GM18499 (cell line): Measurements from ENCODE around the gene RUNDC3A.
"Not testable (repeated sequence)": the region's sequence is repeated elsewhere in the genome, so short reads cannot be mapped to it uniquely, and the experiment has no call there.

Source experiments
- ATAC-seq: cut with Tn5 transposase; IDR thresholded peaks from one replicate; pipeline ENCODE4 v1.9.1; 2021; ENCODE audit warnings: moderate number of reproducible peaks; ENCODE audit not compliant: insufficient read depth, unreplicated experiment

Gene RUNDC3A

GRCh38 chr17:44355642-44356099 lies 47.3 kb downstream of the RUNDC3A start:
- no peak for ATAC-seq

GRCh38 chr17:44356241-44356640 lies 47.8 kb downstream of the RUNDC3A start:
- ATAC-seq = no peak

- no peak for ATAC-seq
Measured at GRCh38 chr17:44358066-44358465, 49.7 kb downstream of the RUNDC3A start.

DNA sequence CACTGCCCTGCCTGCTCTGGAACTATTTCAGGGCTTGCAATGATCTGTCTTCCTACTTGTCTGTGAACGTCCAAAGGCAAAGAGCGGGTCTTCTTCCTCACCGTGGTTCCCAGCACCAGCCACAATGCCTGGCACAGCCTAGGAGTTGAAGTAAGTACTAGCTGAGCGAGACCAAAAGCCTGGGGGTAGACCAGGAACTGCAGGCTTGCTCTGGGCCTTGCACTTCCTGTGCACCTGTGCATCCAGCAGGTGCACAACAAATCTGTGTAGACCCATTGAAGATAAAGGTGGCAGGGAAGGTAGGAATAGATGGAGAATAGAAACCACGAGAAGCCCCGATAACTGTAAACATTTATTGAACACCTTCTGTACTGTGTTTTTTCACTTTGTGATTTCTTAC lies 50.6 kb downstream of the RUNDC3A start:
- no peak for ATAC-seq

DNA sequence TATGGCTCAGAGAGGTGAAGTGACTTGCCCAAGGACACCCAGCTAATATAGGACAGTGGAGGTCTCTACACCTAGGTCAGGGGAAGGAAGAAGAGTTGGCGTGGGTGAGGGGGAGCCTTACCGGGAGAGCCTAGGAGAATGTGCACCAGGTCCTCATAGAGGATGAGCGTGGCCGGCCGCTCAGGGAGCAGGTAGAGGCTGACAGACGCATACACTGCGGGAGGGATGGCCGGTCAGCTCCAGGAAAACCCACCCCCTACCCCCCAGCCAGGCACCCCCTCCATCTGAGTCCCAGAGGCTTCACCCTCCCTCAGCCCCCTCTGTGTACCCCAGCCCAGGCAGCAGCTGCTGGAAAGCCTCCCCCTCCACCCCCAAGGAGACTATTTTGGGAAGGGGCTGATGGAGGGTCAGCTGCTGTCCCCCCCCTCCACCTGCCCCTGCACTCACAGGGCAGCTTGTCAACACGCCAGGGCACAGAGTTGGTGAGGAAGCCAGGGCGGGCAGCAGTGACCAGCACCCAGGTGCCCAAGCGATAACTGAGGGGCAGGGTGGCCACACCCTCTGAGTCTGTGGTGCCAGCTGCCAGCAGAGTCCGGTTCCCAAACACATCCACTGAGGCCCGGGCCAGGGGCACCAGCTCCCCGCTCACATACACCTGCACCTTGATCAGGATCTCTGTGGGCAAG lies 51.2 kb downstream of the RUNDC3A start:
- no peak for ATAC-seq

- no peak for ATAC-seq
Measured at GRCh38 chr17:44360144-44360533, 51.7 kb downstream of the RUNDC3A start.

- no peak for ATAC-seq
Measured at GRCh38 chr17:44360826-44361225, 52.4 kb downstream of the RUNDC3A start.

DNA sequence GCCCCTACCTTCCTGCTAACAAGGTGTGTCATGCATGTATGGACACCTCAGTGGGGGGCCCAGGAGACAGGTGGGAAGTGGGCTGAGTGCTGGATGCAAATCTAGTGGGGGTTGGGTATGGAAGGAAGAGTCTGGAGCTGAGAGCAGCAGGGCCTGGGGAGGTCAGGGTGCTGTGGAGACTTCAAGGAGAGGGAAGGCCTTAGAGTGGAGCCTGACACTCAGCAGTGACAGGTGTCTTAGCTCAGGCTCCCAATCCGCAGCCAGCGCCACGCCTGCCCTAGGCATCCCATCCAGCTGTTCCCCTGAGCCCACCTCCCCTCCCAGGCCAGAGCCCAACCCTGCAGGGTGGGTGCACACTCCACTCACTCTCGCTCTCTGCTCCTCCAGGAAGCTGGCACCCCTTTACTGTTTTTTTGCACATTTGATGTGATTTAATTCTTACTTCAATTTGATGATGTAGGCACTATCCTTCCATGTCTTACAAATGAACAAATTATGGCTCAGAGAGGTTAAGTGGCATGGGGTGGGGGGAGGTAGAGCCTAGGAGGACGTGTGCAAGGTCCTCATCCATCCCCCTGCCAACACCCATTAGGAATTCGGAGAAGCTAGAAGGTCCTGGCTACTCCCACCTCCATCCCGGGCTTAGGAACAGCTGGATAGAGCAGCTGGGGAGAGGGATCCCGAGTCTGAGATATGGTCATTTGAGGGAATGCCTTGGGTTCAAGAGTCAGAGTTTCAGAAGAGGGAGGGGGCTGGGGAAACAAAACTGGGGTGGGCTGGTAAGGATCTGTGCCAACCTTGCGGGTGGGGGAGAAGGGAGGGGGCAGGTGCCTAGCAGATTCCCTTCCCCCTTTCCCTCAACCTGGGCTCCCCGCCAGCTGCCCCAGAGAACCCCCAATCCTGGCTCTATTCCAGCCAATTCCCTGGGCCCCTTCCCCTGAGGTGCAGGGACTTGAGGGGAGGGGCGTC lies 53.2 kb downstream of the RUNDC3A start:
- ATAC-seq = no peak

DNA sequence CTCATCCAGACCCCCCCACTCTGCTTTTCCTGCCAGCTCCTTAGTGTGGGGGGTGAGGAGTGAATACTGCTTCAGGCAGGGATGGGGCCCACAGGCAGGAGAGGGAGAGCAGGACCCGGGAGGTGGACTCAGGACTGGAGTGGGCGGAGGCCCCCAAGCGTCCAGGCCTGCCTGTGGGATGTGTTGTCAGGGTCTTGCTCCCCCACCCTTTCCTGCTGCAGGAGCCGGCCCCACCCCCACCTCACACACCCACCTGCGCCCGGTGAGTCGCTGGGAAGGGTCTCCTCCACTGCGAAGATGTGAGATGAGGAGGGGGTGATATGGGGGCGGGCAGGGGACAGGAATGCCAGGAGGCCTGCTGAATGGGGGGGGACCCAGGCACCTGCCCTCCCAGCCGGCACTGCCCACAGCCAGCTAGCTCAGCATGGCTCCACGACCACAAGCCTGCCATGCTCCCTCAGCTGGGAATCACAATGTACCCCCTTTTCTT lies 54.1 kb downstream of the RUNDC3A start:
- ATAC-seq = no peak

- ATAC-seq = no peak
Measured at GRCh38 chr17:44362949-44363612, 54.7 kb downstream of the RUNDC3A start.

- no peak for ATAC-seq
Measured at GRCh38 chr17:44363613-44364159, 55.3 kb downstream of the RUNDC3A start, which contains the start of gene FAM171A2. TSS of gene FAM171A2 (minus strand) at chr17:44363853. CDS start at chr17:44363714, 139 bp downstream.

DNA sequence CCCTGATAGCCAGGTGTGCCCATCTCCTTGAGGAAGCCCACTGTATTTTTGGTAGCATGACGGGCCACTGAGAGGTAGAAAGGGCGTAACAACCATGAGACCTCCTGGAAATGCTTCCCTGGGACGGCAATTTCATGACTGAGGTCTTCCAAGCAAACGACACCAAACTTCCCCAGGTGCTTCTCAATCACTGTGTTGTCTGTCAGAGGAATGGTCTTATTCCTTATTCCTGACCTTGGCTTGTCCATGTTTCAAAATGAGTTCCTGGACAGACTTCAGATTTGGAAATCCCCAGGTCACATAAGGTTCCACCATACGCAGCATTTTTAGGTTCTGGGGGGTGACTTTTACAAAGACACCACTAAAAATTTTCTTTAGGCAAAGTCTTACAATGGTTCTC lies 56.6 kb downstream of the RUNDC3A start:
- not testable (repeated sequence) for ATAC-seq

- no peak for ATAC-seq
Measured at GRCh38 chr17:44367231-44367979, 59.0 kb downstream of the RUNDC3A start.
